PC-9 (cell line): ENCODE results near the gene ISL2. TPM values are rescaled to one million over a fixed set of nuclear protein-coding genes. Genes with fewer than 3 reads are reported as not detected.

Experiments used
- BruUV-seq: library from RNA; stranded (reverse); fragments of 400-500 nt; replicated peaks from 2 replicates; lab custom pipeline; 2021; lab: Mats Ljungman, UMichigan
- CTCF ChIA-PET: fragments of 300-600 bp; sonication (Branson Sonifier 250); formaldehyde crosslinking; loops from one replicate; lab custom pipeline; 2022; ENCODE audit warnings: antibody characterized with exemption; lab: Charles Lee
- POLR2A ChIA-PET: fragments of 300-600 bp; sonication (Branson Sonifier 250); formaldehyde crosslinking; loops from one replicate; lab custom pipeline; 2022; ENCODE audit warnings: antibody characterized with exemption; ENCODE audit not compliant: unreplicated experiment; lab: Charles Lee
- DNase-seq, 2 experiments: peaks; one replicate each; pipeline versions ENCODE4 v3.0.0 to v3.0.0-alpha.2; 2015 to 2022; ENCODE audit warnings: mixed read lengths in 1 of 2
- H2AFZ ChIP-seq: fragments of 200-600 bp; sonication (generic); 2 replicates; pipeline ENCODE4 v1.8.1; 2017; ENCODE audit warnings: antibody characterized with exemption
- H3F3A ChIP-seq: fragments of 200-600 bp; sonication (generic); 2 replicates; pipeline ENCODE4 v1.8.1; 2017; ENCODE audit warnings: antibody characterized with exemption, mild to moderate bottlenecking, low read depth; ENCODE audit not compliant: insufficient read depth
- H3K27ac ChIP-seq: fragments of 200-600 bp; sonication (generic); 2 replicates; pipeline ENCODE4 v1.6.1; 2016; ENCODE audit warnings: mixed run types
- H3K27me3 ChIP-seq: fragments of 200-600 bp; sonication (generic); 2 replicates; pipeline ENCODE4 v1.6.1; 2016; ENCODE audit warnings: low read depth, mixed run types; ENCODE audit not compliant: insufficient read depth
- H3K36me3 ChIP-seq: fragments of 200-600 bp; sonication (generic); 2 replicates; pipeline ENCODE4 v1.6.1; 2016; ENCODE audit warnings: low read depth, mixed run types
- H3K4me1 ChIP-seq: fragments of 200-600 bp; sonication (generic); replicated peaks from 2 replicates; pipeline ENCODE4 v1.6.1; 2016; ENCODE audit warnings: mixed run types; ENCODE audit not compliant: insufficient read depth
- H3K4me2 ChIP-seq: fragments of 200-600 bp; sonication (generic); 2 replicates; pipeline ENCODE4 v1.6.1; 2017; ENCODE audit warnings: mixed run types
- H3K4me3 ChIP-seq: fragments of 200-600 bp; sonication (generic); 2 replicates; pipeline ENCODE4 v1.6.1; 2016; ENCODE audit warnings: mixed run types
- H3K79me2 ChIP-seq: fragments of 200-600 bp; sonication (generic); 2 replicates; pipeline ENCODE4 v1.6.1; 2017; ENCODE audit warnings: low read depth, mixed run types
- H3K9me2 ChIP-seq: fragments of 200-600 bp; sonication (generic); 2 replicates; pipeline ENCODE4 v1.8.1; 2017; ENCODE audit warnings: mild to moderate bottlenecking; ENCODE audit not compliant: insufficient read depth
- H3K9me3 ChIP-seq: fragments of 200-600 bp; sonication (generic); 2 replicates; pipeline ENCODE4 v1.8.1; 2016; ENCODE audit warnings: low read depth; ENCODE audit not compliant: insufficient read depth
- H4K20me1 ChIP-seq: fragments of 200-600 bp; sonication (generic); 2 replicates; pipeline ENCODE4 v1.8.1; 2017; ENCODE audit not compliant: insufficient read depth
- EZH2 ChIP-seq: fragments of 200-600 bp; sonication (generic); IDR thresholded peaks from 2 replicates; pipeline ENCODE4 v1.8.0; 2017; ENCODE audit warnings: antibody characterized with exemption, low read depth
- intact Hi-C: fragments of 100-400 bp; cut with micrococcal nuclease; formaldehyde crosslinking; loops from one replicate; pipeline ENCODE4 v1.10.0; 2022; ENCODE audit not compliant: unreplicated experiment
- total RNA-seq: library from RNA; stranded (reverse); gene quantifications from 2 replicates; pipeline ENCODE4 v1.2.3, GENCODE V29; 2021
- TF ChIP-seq, protein P1 (sequence below): fragments of 200-600 bp; sonication (generic); conservative IDR thresholded peaks from 2 replicates; pipeline ENCODE4 v1.6.1; 2017; ENCODE audit warnings: mixed run types, antibody characterized with exemption, mild to moderate bottlenecking, moderate library complexity

ISL2 gene
- total RNA-seq, 1 experiment from 2014 or later = 0.24 TPM

DNA sequence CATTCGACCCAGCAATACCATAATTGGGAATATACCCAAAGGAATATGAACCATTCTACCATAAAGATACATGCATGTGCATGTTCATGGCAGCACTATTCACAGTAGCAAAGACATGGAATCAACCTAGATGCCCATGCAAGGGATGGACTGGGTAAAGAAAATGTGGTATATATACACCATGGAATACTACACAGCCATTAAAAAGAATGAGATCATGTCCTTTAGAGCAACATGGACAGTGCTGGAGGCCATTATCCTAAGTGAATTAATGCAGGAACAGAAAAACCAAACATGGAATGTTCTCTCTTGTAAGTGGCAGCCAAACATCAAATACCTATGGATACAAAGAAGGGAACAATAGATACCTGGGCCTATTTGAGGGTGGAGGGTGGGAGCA is 32.7 kb upstream of the ISL2 start:
- Histone ChIP-seq H3K4me3 (no peak overlapping the region), H3K27ac (no peak overlapping the region), H3F3A (peaks cover 11% of the 10 kb centered on the region; the same call in 1 of the 2 replicates), H4K20me1 (peaks cover 71% of the 10 kb centered on the region), H3K9me3 (no peaks in the 10 kb centered on the region), H3K4me1 (peaks cover 7% of the 10 kb centered on the region; the same call in 1 of the 2 replicates), H3K4me2 (no peak overlapping the region), H2AFZ (no peak overlapping the region), H3K79me2 (peaks cover 100% of the 10 kb centered on the region), H3K9me2 (no peaks in the 10 kb centered on the region), H3K36me3 (peaks cover 16% of the 10 kb centered on the region), H3K27me3 (no peaks in the 10 kb centered on the region)
- intact Hi-C loops = no loop called here
- TF ChIP-seq EZH2 = no peak
- TF ChIP-seq, protein P1, sequence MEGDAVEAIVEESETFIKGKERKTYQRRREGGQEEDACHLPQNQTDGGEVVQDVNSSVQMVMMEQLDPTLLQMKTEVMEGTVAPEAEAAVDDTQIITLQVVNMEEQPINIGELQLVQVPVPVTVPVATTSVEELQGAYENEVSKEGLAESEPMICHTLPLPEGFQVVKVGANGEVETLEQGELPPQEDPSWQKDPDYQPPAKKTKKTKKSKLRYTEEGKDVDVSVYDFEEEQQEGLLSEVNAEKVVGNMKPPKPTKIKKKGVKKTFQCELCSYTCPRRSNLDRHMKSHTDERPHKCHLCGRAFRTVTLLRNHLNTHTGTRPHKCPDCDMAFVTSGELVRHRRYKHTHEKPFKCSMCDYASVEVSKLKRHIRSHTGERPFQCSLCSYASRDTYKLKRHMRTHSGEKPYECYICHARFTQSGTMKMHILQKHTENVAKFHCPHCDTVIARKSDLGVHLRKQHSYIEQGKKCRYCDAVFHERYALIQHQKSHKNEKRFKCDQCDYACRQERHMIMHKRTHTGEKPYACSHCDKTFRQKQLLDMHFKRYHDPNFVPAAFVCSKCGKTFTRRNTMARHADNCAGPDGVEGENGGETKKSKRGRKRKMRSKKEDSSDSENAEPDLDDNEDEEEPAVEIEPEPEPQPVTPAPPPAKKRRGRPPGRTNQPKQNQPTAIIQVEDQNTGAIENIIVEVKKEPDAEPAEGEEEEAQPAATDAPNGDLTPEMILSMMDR = no peak
- BruUV-seq = no TSS peak
- POLR2A ChIA-PET = no interaction called here
- no peak for DNase-seq
- CTCF ChIA-PET = no interaction called here

DNA sequence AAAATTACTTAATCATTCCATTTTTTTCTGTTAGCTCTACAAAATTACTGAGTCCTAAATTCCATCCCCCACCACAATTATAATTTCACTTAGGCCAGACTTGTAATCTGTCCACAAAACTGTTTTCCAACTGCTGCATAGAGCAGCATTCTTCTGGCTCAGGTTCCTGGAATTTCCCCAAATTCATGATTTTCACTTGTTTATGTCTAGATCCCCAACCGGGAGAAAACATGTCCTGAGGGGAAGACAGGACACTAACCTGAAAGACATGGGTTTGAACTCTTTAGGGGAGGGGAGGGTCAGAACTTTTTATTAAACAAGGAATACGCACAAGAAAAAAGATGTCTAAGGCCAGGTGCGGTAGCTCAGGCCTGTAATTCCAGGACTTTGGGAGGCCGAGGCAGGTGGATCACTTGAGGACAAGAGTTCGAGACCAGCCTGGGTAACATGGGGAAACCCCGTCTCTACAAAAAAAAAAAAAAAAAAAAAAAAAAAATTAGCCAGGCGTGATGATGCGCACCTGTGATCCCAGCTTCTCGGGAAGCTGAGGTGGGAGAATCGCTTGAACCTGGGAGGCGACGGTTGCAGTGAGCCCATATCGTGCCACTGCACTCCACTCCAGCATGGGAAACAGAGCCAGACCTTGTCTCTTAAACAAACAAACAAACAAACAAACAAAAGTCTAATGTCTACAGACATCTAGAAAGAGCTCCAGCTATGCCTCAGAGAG is 26.8 kb upstream of the ISL2 start:
- TF ChIP-seq EZH2 = no peak
- TF ChIP-seq, protein P1 = no peak
- H3K36me3 ChIP-seq = peaks cover 16% of the 10 kb centered on the region; the same call in 1 of the 2 replicates
- intact Hi-C loops = loop anchor here (5.0 kb wide), 1 partner anchor 38 kb away; no protein-coding TSS in a partner anchor
- POLR2A ChIA-PET = interaction anchor here (0.6 to 0.7 kb wide), 2 partner anchors 36 to 39 kb away, joined by 5 to 6 read pairs; no protein-coding TSS in a partner anchor
- H3K4me3 ChIP-seq = peak overlapping the region; percentile 94
- peak overlapping the region; percentile 99 for H3K4me2 ChIP-seq
- CTCF ChIA-PET = interaction anchor here (0.7 kb wide), 1 partner anchor 508 kb away, joined by 7 read pairs; no protein-coding TSS in a partner anchor
- H3K27ac ChIP-seq = 0 out of 2 replicates have a peak overlapping the region, but pooled peaks have one; percentile 98
- H3K4me1 ChIP-seq = peaks cover 52% of the 10 kb centered on the region
- H3F3A ChIP-seq = peaks cover 32% of the 10 kb centered on the region
- H3K27me3 ChIP-seq = no peaks in the 10 kb centered on the region
- DNase-seq = no peak
- peaks cover 31% of the 10 kb centered on the region for H4K20me1 ChIP-seq
- H3K9me2 ChIP-seq = no peaks in the 10 kb centered on the region
- H3K79me2 ChIP-seq = peaks cover 64% of the 10 kb centered on the region
- H3K9me3 ChIP-seq = no peaks in the 10 kb centered on the region
- no peak overlapping the region for H2AFZ ChIP-seq
- BruUV-seq = no TSS peak

DNA sequence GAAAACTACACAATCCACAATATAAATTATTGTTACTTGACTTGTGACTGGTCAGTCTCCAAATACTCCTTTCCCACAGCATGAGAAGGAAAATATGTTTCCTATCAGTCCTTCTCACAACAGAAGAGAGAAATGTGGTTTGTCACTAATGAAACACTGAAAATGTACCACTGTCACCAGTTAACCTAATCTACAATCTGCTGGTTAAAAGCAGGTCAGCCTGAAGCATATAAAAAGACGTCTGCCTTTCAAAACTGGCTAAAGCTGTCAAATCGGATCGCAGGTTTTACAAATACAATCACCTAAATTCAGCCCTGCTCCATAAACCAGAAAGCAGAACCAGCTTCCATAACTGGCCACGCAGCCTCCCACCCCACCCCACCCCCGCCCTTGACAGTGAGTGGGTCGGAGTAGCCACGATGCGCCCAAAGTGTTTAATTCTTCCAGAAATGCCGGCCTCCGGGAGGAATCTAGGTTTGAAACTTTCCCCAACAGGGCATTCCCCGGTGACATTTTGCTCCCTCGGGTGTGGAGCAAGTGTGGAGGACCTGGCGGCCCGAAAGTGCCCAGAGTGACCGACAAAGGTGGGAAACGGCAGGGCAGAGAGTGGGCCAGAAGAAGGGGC is 26.0 kb upstream of the ISL2 start:
- H3K4me2 ChIP-seq = peak overlapping the region; percentile 99
- H3K4me3 ChIP-seq = peak overlapping the region; percentile 94
- peaks cover 23% of the 10 kb centered on the region for H4K20me1 ChIP-seq
- peak overlapping the region; percentile 80 for H2AFZ ChIP-seq
- peaks cover 16% of the 10 kb centered on the region; the same call in 1 of the 2 replicates for H3K36me3 ChIP-seq
- BruUV-seq = no TSS peak
- CTCF ChIA-PET = interaction anchor here (0.7 kb wide), 1 partner anchor 508 kb away, joined by 7 read pairs; no protein-coding TSS in a partner anchor
- no peak for TF ChIP-seq EZH2
- TF ChIP-seq, protein P1 = no peak
- peaks cover 60% of the 10 kb centered on the region for H3K4me1 ChIP-seq
- intact Hi-C loops = loop anchor here (5.0 kb wide), 1 partner anchor 37 kb away; no protein-coding TSS in a partner anchor
- H3K9me3 ChIP-seq = no peaks in the 10 kb centered on the region
- no peaks in the 10 kb centered on the region for H3K27me3 ChIP-seq
- H3K79me2 ChIP-seq = peaks cover 55% of the 10 kb centered on the region
- H3K27ac ChIP-seq = peak overlapping the region; percentile 98
- DNase-seq = no peak
- peaks cover 35% of the 10 kb centered on the region for H3F3A ChIP-seq
- POLR2A ChIA-PET = interaction anchor here (0.6 to 0.7 kb wide), 2 partner anchors 37 to 39 kb away, joined by 5 to 6 read pairs; no protein-coding TSS in a partner anchor
- no peaks in the 10 kb centered on the region for H3K9me2 ChIP-seq
